Stomach smooth muscle (tissue), 2 donors: ENCODE measurements around the gene RAF1.

Experiments
- H3K27ac ChIP-seq: one replicate; pipeline ENCODE4 v1.7.0; 2013; ENCODE audit warnings: mild to moderate bottlenecking, low read length, inconsistent platforms
- H3K27me3 ChIP-seq, 2 donors: one replicate each; pipeline ENCODE4 v1.7.0; 2013; ENCODE audit warnings: low read length in 2 of 2; ENCODE audit not compliant: insufficient read depth in 2 of 2, control insufficient read depth in 1 of 2
- H3K36me3 ChIP-seq, 2 donors: one replicate each; pipeline ENCODE4 v1.7.0; 2013; ENCODE audit warnings: low read length in 2 of 2; ENCODE audit not compliant: control insufficient read depth in 2 of 2, insufficient read depth in 2 of 2
- H3K4me1 ChIP-seq: one replicate; pipeline ENCODE4 v1.7.0; 2013; ENCODE audit warnings: low read length; ENCODE audit not compliant: control insufficient read depth, insufficient read depth
- H3K4me3 ChIP-seq, 2 donors: one replicate each; pipeline ENCODE4 v1.7.0; 2013; ENCODE audit warnings: low read length in 2 of 2
- H3K9ac ChIP-seq, 2 donors: one replicate each; pipeline ENCODE4 v1.7.0; 2013; ENCODE audit warnings: low read length in 2 of 2, mild to moderate bottlenecking in 1 of 2
- H3K9me3 ChIP-seq, 2 donors: one replicate each; pipeline ENCODE4 v1.7.0; 2013; ENCODE audit warnings: low read length in 2 of 2; ENCODE audit not compliant: control insufficient read depth in 2 of 2
- donor health status: healthy.
- donor health status: Pancreatic carcinoma.

RAF1 gene

GRCh38 chr3:12582730-12583129 lies 81.2 kb downstream of the RAF1 start:
- Histone ChIP-seq H3K36me3 (peaks cover 51 to 61% of the 10 kb centered on the region in 2 donors), H3K4me3 (no peak overlapping the region), H3K27ac (no peak overlapping the region), H3K9ac (no peak overlapping the region), H3K9me3 (no peaks in the 10 kb centered on the region), H3K27me3 (no peaks in the 10 kb centered on the region), H3K4me1 (no peaks in the 10 kb centered on the region)

- Histone ChIP-seq H3K27ac (no peak overlapping the region), H3K36me3 (peaks cover 58 to 71% of the 10 kb centered on the region in 2 donors), H3K9ac (no peak overlapping the region)
Observed at GRCh38 chr3:12579905-12580304, 84.0 kb downstream of the RAF1 start.

GRCh38 chr3:12579456-12579855 lies 84.5 kb downstream of the RAF1 start:
- Histone ChIP-seq H3K4me1 (no peaks in the 10 kb centered on the region), H3K9me3 (no peaks in the 10 kb centered on the region), H3K9ac (no peak overlapping the region), H3K27ac (no peak overlapping the region), H3K27me3 (no peaks in the 10 kb centered on the region), H3K4me3 (no peak overlapping the region), H3K36me3 (peaks cover 59 to 71% of the 10 kb centered on the region in 2 donors)

More at GRCh38 chr3:12579905-12580304, 84.0 kb downstream of the RAF1 start:
- no peaks in the 10 kb centered on the region for H3K4me1 ChIP-seq
- H3K27me3 ChIP-seq, result no peaks in the 10 kb centered on the region
- no peak overlapping the region for H3K4me3 ChIP-seq
- H3K9me3 ChIP-seq, result no peaks in the 10 kb centered on the region

- no peaks in the 10 kb centered on the region for H3K4me1 ChIP-seq
- no peaks in the 10 kb centered on the region for H3K27me3 ChIP-seq
- peaks cover 58 to 71% of the 10 kb centered on the region in 2 donors for H3K36me3 ChIP-seq
Observed at GRCh38 chr3:12578742-12579141, 85.2 kb downstream of the RAF1 start.

GRCh38 chr3:12577379-12577778 lies 86.5 kb downstream of the RAF1 start:
- Histone ChIP-seq H3K4me3 (no peak overlapping the region), H3K4me1 (no peaks in the 10 kb centered on the region), H3K9ac (no peak overlapping the region), H3K27ac (no peak overlapping the region), H3K36me3 (peaks cover 60 to 71% of the 10 kb centered on the region in 2 donors), H3K9me3 (no peaks in the 10 kb centered on the region), H3K27me3 (no peaks in the 10 kb centered on the region)

More at GRCh38 chr3:12578742-12579141, 85.2 kb downstream of the RAF1 start:
- H3K9me3 ChIP-seq, result no peaks in the 10 kb centered on the region
- no peak overlapping the region for H3K27ac ChIP-seq
- H3K4me3 ChIP-seq, result no peak overlapping the region
- H3K9ac ChIP-seq, result no peak overlapping the region

GRCh38 chr3:12574661-12575060 lies 89.3 kb downstream of the RAF1 start:
- Histone ChIP-seq H3K27me3 (no peaks in the 10 kb centered on the region), H3K4me3 (no peak overlapping the region), H3K9me3 (no peaks in the 10 kb centered on the region), H3K27ac (no peak overlapping the region), H3K9ac (no peak overlapping the region), H3K4me1 (no peaks in the 10 kb centered on the region), H3K36me3 (peaks cover 66 to 75% of the 10 kb centered on the region in 2 donors)

- no peak overlapping the region for H3K27ac ChIP-seq
- H3K36me3 ChIP-seq, result peaks cover 64 to 73% of the 10 kb centered on the region in 2 donors
- no peaks in the 10 kb centered on the region for H3K9me3 ChIP-seq
- H3K9ac ChIP-seq, result no peak overlapping the region
- no peaks in the 10 kb centered on the region for H3K4me1 ChIP-seq
- no peak overlapping the region for H3K4me3 ChIP-seq
- no peaks in the 10 kb centered on the region for H3K27me3 ChIP-seq
Observed at GRCh38 chr3:12574131-12574530, 89.8 kb downstream of the RAF1 start.

- peaks cover 59 to 64% of the 10 kb centered on the region in 2 donors for H3K36me3 ChIP-seq
- H3K9me3 ChIP-seq, result no peaks in the 10 kb centered on the region
- no peaks in the 10 kb centered on the region for H3K4me1 ChIP-seq
- H3K27me3 ChIP-seq, result no peaks in the 10 kb centered on the region
- H3K9ac ChIP-seq, result no peak overlapping the region
- no peak overlapping the region for H3K27ac ChIP-seq
- H3K4me3 ChIP-seq, result no peak overlapping the region
Observed at GRCh38 chr3:12571986-12572385, 91.9 kb downstream of the RAF1 start.

- no peak overlapping the region for H3K9ac ChIP-seq
- H3K4me1 ChIP-seq, result no peaks in the 10 kb centered on the region
- peaks cover 42 to 43% of the 10 kb centered on the region in 2 donors for H3K36me3 ChIP-seq
- H3K27ac ChIP-seq, result no peak overlapping the region
- no peaks in the 10 kb centered on the region for H3K27me3 ChIP-seq
- H3K4me3 ChIP-seq, result no peak overlapping the region
- no peaks in the 10 kb centered on the region for H3K9me3 ChIP-seq
Observed at GRCh38 chr3:12569836-12570235, 94.1 kb downstream of the RAF1 start.

- Histone ChIP-seq H3K9ac (no peak overlapping the region), H3K36me3 (peaks cover 32% of the 10 kb centered on the region in 2 donors), H3K27ac (no peak overlapping the region), H3K4me1 (no peaks in the 10 kb centered on the region), H3K27me3 (no peaks in the 10 kb centered on the region), H3K4me3 (no peak overlapping the region), H3K9me3 (no peaks in the 10 kb centered on the region)
Observed at GRCh38 chr3:12568747-12569146, 95.2 kb downstream of the RAF1 start.

- Histone ChIP-seq H3K9me3 (no peaks in the 10 kb centered on the region), H3K27me3 (no peaks in the 10 kb centered on the region), H3K4me3 (no peak overlapping the region), H3K4me1 (peaks cover under 1% of the 10 kb centered on the region), H3K9ac (no peak overlapping the region), H3K27ac (no peak overlapping the region), H3K36me3 (peaks cover 19 to 20% of the 10 kb centered on the region in 2 donors)
Observed at GRCh38 chr3:12566976-12567375, 96.9 kb downstream of the RAF1 start.
